GM12872 (cell line): ENCODE results near the gene PERCC1.

Experiments
- CTCF ChIP-seq: IDR thresholded peaks from 3 replicates; pipeline ENCODE4 v1.5.1; 2011; ENCODE audit warnings: low read depth, mild to moderate bottlenecking, low read length, moderate library complexity; ENCODE audit not compliant: insufficient read depth

Gene PERCC1

DNA sequence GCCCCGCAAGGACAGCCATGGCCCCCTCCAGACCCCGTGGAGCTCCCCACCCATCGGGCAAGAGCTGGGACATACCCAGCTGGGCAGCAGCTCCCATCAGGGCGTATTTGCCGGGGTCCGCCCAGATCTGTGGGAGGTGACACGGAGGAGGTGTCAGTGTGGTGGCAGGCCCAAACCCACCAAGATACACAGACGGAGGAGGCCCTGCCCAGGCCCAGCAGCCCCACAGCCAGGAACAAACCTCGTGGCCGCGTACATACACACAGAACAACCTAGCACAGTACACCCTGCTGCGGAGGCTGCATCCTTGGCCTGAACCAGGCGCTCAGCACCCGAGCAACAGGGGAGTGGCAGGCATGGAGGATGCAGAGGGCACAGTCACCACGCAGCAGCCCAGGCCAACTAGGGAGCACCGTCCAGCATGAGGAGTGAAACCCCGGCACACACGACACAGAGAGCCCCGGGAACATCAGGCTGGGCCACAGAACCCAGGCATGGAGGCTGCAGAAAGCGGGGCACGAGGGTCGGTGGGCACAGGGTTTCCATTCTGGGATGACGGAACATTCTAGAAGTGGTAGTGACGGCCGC lies 18.4 kb downstream of the PERCC1 start:
- TF ChIP-seq CTCF = no peak

GRCh38 chr16:1450218-1450617 lies 19.3 kb downstream of the PERCC1 start:
- no peak for TF ChIP-seq CTCF

DNA sequence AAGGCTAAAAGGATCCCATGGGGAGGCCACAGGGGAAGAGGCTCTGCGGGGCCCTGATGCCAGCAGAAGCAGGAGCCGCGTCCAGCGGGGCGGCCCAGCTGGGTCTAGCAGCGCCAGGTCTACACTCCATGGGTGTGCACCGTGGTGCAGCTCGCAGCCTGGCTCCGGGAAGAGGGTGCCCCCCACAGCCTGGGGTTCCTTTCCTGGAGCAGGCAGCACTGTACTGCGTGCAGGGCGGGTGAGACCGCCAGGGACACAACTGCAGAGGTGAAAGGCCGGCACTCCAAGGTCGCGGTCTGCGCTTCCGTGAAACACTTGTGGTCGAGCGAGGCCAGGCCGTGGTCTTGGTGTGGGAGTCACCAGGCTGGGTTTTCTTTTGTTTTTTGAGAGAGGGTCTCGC lies 20.0 kb downstream of the PERCC1 start:
- no peak for TF ChIP-seq CTCF

DNA sequence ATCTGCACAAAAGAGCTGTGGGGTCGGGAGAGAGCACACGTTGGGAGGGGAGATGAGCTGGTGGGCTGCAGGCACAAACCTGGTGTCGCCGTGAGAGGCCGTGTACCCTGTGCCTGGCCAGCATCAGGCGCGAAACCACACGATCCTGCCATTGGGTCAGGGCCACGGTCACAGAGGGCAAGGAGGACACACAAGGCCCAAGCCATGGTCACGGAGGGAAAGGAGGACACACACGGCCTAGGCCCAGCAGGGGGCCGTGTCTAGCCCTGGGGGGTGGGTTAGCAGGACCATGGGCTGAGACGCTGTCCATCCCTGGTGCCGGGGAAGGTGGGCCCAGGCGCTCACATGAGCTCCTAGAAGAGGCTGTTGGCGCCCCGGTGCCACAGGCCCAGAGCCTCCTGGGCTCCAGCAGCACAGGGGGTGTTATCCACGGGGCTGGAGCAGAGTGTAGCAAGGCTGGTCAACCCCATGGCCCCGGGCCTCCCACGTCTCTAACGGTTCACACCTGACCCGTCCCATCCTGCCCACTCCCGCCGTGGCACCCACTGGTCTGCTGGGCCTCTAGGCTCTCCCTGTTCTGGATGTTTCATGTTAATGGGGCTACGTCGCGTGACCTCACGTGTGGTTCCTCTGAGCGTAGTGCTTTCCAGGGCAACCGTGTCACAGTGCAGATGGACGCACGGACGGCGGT lies 21.0 kb downstream of the PERCC1 start:
- no peak for TF ChIP-seq CTCF

DNA sequence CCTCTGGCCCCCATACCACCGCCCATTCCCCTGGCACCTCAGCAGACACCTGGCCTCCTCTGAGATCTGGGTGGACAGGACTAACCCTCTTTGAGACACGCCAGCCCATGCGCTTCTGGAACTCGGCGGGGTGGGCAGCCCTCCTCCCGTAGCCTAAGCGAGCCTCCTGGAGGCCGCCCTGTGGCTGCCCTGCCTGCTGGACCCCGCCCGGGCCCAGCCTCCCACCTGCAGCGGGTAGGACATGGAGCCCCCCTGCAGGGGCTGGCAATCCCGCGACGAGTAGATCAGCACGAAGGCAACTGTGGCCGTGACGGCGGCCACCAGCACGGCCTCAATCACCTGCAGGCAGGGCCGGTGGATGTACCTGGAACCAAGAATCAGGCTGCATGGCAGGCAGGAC lies 21.7 kb downstream of the PERCC1 start:
- no peak for TF ChIP-seq CTCF

- no peak for TF ChIP-seq CTCF
Measured at GRCh38 chr16:1453316-1453715, 22.4 kb downstream of the PERCC1 start.

GRCh38 chr16:1454561-1454960 lies 23.7 kb downstream of the PERCC1 start:
- no peak for TF ChIP-seq CTCF
